Caco-2 (cell line): ENCODE data around the gene SLMAP. TPM values are rescaled to one million over a fixed set of nuclear protein-coding genes. Genes with fewer than 3 reads are reported as not detected.

Experiments
- BruUV-seq: library from RNA; stranded (reverse); fragments of 400-500 nt; replicated peaks from 2 replicates; lab custom pipeline; 2021; lab: Mats Ljungman, UMichigan
- CTCF ChIA-PET: fragments of 300-600 bp; sonication (Branson Sonifier 250); formaldehyde crosslinking; loops from one replicate; lab custom pipeline; 2022; ENCODE audit warnings: antibody characterized with exemption; lab: Charles Lee
- POLR2A ChIA-PET: fragments of 300-600 bp; sonication (Branson Sonifier 250); formaldehyde crosslinking; loops from one replicate; lab custom pipeline; 2022; ENCODE audit warnings: antibody characterized with exemption; lab: Charles Lee
- DNase-seq, 2 experiments: peaks; one replicate each; pipeline versions ENCODE4 v3.0.0 to v3.0.0-alpha.2; 2020 to 2022
- H3K27me3 ChIP-seq: replicated peaks from 2 replicates; pipeline ENCODE4 v1.6.0; 2011; ENCODE audit warnings: low read length; ENCODE audit not compliant: control insufficient read depth, insufficient read depth
- H3K36me3 ChIP-seq: 2 replicates; pipeline ENCODE4 v1.5.1; 2011; ENCODE audit warnings: low read length; ENCODE audit not compliant: control insufficient read depth, insufficient read depth
- H3K4me1 ChIP-seq: fragments of 250-450 bp; sonication (Bioruptor Pico); 2 replicates; pipeline ENCODE4 v1.5.1; 2020; ENCODE audit warnings: mild to moderate bottlenecking
- H3K4me3 ChIP-seq: 2 replicates; pipeline ENCODE4 v1.5.1; 2011; ENCODE audit warnings: low read depth, mild to moderate bottlenecking, control low read depth, low read length
- H3K9me3 ChIP-seq: fragments of 250-450 bp; sonication (Bioruptor Pico); 2 replicates; pipeline ENCODE4 v1.5.1; 2020; ENCODE audit warnings: mild to moderate bottlenecking, moderate library complexity
- H3K27ac Mint-ChIP-seq: one replicate; pipeline ENCODE4 v1.8.0; 2022; ENCODE audit warnings: mixed read lengths; ENCODE audit not compliant: unreplicated experiment
- H3K27me3 Mint-ChIP-seq: one replicate; pipeline ENCODE4 v1.8.0; 2022; ENCODE audit warnings: mixed read lengths; ENCODE audit not compliant: insufficient read depth, unreplicated experiment
- H3K36me3 Mint-ChIP-seq: one replicate; pipeline ENCODE4 v1.8.0; 2022; ENCODE audit warnings: mild to moderate bottlenecking, mixed read lengths; ENCODE audit not compliant: insufficient read depth, unreplicated experiment
- H3K4me1 Mint-ChIP-seq: one replicate; pipeline ENCODE4 v1.8.0; 2022; ENCODE audit warnings: low read depth, mixed read lengths; ENCODE audit not compliant: unreplicated experiment
- H3K4me3 Mint-ChIP-seq: one replicate; pipeline ENCODE4 v1.8.0; 2022; ENCODE audit warnings: mild to moderate bottlenecking, moderate library complexity, mixed read lengths; ENCODE audit not compliant: unreplicated experiment
- H3K9me3 Mint-ChIP-seq: one replicate; pipeline ENCODE4 v1.8.0; 2022; ENCODE audit warnings: mixed read lengths; ENCODE audit not compliant: unreplicated experiment
- intact Hi-C: fragments of 100-400 bp; cut with micrococcal nuclease; formaldehyde crosslinking; loops from one replicate; pipeline ENCODE4 v1.10.0; 2022; ENCODE audit not compliant: unreplicated experiment
- total RNA-seq: library from RNA; stranded (reverse); gene quantifications from 2 replicates; pipeline ENCODE4 v1.2.3, GENCODE V29; 2022
- TF ChIP-seq, protein P1 (sequence below), 2 experiments: fragments of 200-600 bp in 1 of 2; IDR thresholded peaks; 1 replicate in 1 of 2; 2 replicates in 1 of 2; pipeline versions ENCODE4 v1.5.1 to v1.8.0; 2011 to 2022; ENCODE audit warnings: antibody characterized with exemption in 1 of 2, control low read depth in 1 of 2, inconsistent platforms in 1 of 2, low read depth in 1 of 2, low read length in 1 of 2, mild to moderate bottlenecking in 1 of 2, moderate library complexity in 1 of 2; ENCODE audit not compliant: insufficient read depth in 1 of 2, severe bottlenecking in 1 of 2, unreplicated experiment in 1 of 2

SLMAP gene
- total RNA-seq, 1 experiment from 2014 or later, result 136 TPM

DNA sequence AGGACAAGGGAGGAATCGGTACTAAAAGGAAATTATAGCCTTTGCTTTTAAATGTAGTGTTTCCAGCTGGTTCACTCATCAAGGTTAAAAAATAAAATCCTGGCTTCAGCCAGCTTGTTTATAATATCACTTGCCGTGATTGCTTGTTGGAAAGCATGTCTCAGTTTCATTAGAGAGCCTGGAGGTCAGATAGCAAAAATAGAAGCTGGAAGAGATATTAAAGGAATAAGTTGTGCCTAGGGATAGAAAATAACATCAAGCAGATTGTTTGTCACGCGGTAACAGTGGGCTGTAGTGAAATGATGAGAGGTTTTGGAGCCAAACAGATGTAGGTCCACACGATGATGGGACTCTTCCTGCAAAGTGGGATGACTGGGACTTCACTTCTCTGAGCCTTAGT, 17.7 kb upstream of the SLMAP start:
- H3K36me3 Mint-ChIP-seq, result no peaks in the 10 kb centered on the region
- no peaks in the 10 kb centered on the region for H3K9me3 ChIP-seq
- H3K4me3 ChIP-seq, result no peak overlapping the region
- no peak overlapping the region for H3K27ac Mint-ChIP-seq
- CTCF ChIA-PET, result no interaction called here
- no peak overlapping the region for H3K4me3 Mint-ChIP-seq
- no peaks in the 10 kb centered on the region for H3K9me3 Mint-ChIP-seq
- DNase-seq, result no peak
- BruUV-seq, result no TSS peak
- POLR2A ChIA-PET, result no interaction called here
- TF ChIP-seq, protein P1, sequence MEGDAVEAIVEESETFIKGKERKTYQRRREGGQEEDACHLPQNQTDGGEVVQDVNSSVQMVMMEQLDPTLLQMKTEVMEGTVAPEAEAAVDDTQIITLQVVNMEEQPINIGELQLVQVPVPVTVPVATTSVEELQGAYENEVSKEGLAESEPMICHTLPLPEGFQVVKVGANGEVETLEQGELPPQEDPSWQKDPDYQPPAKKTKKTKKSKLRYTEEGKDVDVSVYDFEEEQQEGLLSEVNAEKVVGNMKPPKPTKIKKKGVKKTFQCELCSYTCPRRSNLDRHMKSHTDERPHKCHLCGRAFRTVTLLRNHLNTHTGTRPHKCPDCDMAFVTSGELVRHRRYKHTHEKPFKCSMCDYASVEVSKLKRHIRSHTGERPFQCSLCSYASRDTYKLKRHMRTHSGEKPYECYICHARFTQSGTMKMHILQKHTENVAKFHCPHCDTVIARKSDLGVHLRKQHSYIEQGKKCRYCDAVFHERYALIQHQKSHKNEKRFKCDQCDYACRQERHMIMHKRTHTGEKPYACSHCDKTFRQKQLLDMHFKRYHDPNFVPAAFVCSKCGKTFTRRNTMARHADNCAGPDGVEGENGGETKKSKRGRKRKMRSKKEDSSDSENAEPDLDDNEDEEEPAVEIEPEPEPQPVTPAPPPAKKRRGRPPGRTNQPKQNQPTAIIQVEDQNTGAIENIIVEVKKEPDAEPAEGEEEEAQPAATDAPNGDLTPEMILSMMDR (IDR thresholded peaks at IDR 0.05; ENCODE audit: insufficient read depth in 1 of 2, low read depth in 1 of 2, low read length in 1 of 2, severe bottlenecking in 1 of 2, unreplicated experiment in 1 of 2), result no peak
- no peaks in the 10 kb centered on the region for H3K27me3 Mint-ChIP-seq
- no peaks in the 10 kb centered on the region; the same call in 1 of the 2 replicates for H3K4me1 ChIP-seq
- no peaks in the 10 kb centered on the region for H3K36me3 ChIP-seq
- H3K4me1 Mint-ChIP-seq, result peaks cover 6% of the 10 kb centered on the region
- intact Hi-C loops, result no loop called here
- no peaks in the 10 kb centered on the region for H3K27me3 ChIP-seq

DNA sequence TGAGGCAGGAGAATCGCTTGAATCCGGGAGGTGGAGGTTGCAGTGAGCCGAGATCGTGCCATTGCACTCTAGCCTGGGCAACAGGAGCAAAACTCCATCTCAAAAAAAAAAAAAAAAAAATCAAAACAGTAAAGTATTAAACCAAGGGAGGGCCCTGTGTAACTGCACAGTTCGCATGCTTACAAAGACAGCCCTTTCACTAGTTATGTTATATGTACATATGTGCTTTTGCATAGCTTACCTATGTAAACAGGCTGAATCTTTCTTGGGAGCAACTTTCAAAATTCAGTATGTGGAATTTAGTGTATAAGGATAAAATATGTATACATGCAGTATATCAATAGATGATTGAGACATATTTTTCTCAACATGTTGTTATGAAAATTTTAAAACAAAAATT, 16.1 kb upstream of the SLMAP start:
- Mint-ChIP-seq H3K36me3 (no peaks in the 10 kb centered on the region), H3K4me3 (no peak overlapping the region), H3K9me3 (no peaks in the 10 kb centered on the region), H3K27me3 (no peaks in the 10 kb centered on the region), H3K27ac (no peak overlapping the region), H3K4me1 (no peaks in the 10 kb centered on the region)
- H3K9me3 ChIP-seq, result no peaks in the 10 kb centered on the region
- TF ChIP-seq, protein P1 (IDR thresholded peaks at IDR 0.05; ENCODE audit: insufficient read depth in 1 of 2, low read depth in 1 of 2, low read length in 1 of 2, severe bottlenecking in 1 of 2, unreplicated experiment in 1 of 2), result no peak
- H3K27me3 ChIP-seq, result no peaks in the 10 kb centered on the region
- H3K4me1 ChIP-seq, result no peaks in the 10 kb centered on the region
- BruUV-seq, result no TSS peak
- DNase-seq, result no peak
- no peaks in the 10 kb centered on the region for H3K36me3 ChIP-seq
- no peak overlapping the region for H3K4me3 ChIP-seq
- intact Hi-C loops, result no loop called here
- ChIA-PET CTCF (no interaction called here), POLR2A (no interaction called here)

DNA sequence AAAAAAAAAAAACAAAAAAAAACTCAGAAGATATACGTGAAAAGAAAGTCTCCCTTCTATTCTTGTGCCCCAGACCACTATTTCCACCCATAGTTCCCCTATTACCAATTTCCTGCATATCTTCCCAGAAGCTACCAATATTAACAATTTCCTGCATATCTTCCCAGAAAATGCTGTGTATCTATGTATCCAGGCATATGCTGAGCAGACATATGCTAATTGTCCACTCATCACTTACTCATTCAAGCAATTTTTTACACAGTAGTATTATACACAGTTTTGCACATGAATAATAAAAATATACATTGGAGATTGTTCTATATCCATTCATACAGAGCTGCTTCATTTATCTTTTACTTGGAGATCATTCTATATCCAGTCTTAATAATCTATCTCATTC, 12.6 kb upstream of the SLMAP start:
- ChIA-PET POLR2A (no interaction called here), CTCF (no interaction called here)
- no peaks in the 10 kb centered on the region for H3K9me3 ChIP-seq
- no peaks in the 10 kb centered on the region for H3K4me1 Mint-ChIP-seq
- H3K27me3 Mint-ChIP-seq, result no peaks in the 10 kb centered on the region
- no TSS peak for BruUV-seq
- intact Hi-C loops, result no loop called here
- H3K36me3 Mint-ChIP-seq, result no peaks in the 10 kb centered on the region
- TF ChIP-seq, protein P1 (IDR thresholded peaks at IDR 0.05; ENCODE audit: insufficient read depth in 1 of 2, low read depth in 1 of 2, low read length in 1 of 2, severe bottlenecking in 1 of 2, unreplicated experiment in 1 of 2), result no peak
- H3K4me3 Mint-ChIP-seq, result no peak overlapping the region
- no peak for DNase-seq
- no peak overlapping the region for H3K4me3 ChIP-seq
- no peaks in the 10 kb centered on the region for H3K27me3 ChIP-seq
- no peaks in the 10 kb centered on the region for H3K9me3 Mint-ChIP-seq
- H3K4me1 ChIP-seq, result no peaks in the 10 kb centered on the region
- no peaks in the 10 kb centered on the region for H3K36me3 ChIP-seq
- H3K27ac Mint-ChIP-seq, result no peak overlapping the region
